GM12891 (cell line): ENCODE data around the gene GIPC1.

Experiments used
- DNase-seq: peaks from one replicate; pipeline ENCODE4 v3.0.0; 2011; ENCODE audit warnings: low spot score; ENCODE audit not compliant: insufficient read length
- FAIRE-seq: peaks from 2 replicates; lab custom pipeline; 2011; peaks lifted over from hg19 to GRCh38; lab: Jason Lieb, UNC
- PAX5 ChIP-seq: IDR thresholded peaks from 2 replicates; pipeline ENCODE4 v1.6.1; 2011; ENCODE audit warnings: low read length, moderate library complexity, mild to moderate bottlenecking; ENCODE audit not compliant: insufficient read depth, severe bottlenecking
- POLR2A ChIP-seq: IDR thresholded peaks from 2 replicates; pipeline ENCODE4 v1.6.1; 2011; ENCODE audit warnings: low read depth, low read length, control low read depth
- POLR2AphosphoS5 ChIP-seq: IDR thresholded peaks from 2 replicates; pipeline ENCODE4 v1.6.1; 2011; ENCODE audit warnings: low read depth, low read length, control low read depth
- POU2F2 ChIP-seq: IDR thresholded peaks from 2 replicates; pipeline ENCODE4 v1.6.1; 2011; ENCODE audit warnings: low read depth, mild to moderate bottlenecking, control low read depth, low read length, moderate library complexity
- SPI1 ChIP-seq: IDR thresholded peaks from 2 replicates; pipeline ENCODE4 v1.6.1; 2011; ENCODE audit warnings: low read depth, low read length, control low read depth
- TAF1 ChIP-seq: IDR thresholded peaks from 2 replicates; pipeline ENCODE4 v1.6.1; 2011; ENCODE audit warnings: low read depth, low read length, control low read depth

The GIPC1 gene

GRCh38 chr19:14477418-14478112, 18.4 kb downstream of the GIPC1 start:
- TF ChIP-seq POU2F2 = no peak
- no peak for TF ChIP-seq POLR2A
- TF ChIP-seq TAF1 = no peak
- TF ChIP-seq POLR2AphosphoS5 = no peak
- TF ChIP-seq PAX5 = no peak
- TF ChIP-seq SPI1 = no peak
- FAIRE-seq = no peak
- DNase-seq = no peak

GRCh38 chr19:14476673-14477401, 19.1 kb downstream of the GIPC1 start:
- DNase-seq (no peak), FAIRE-seq (no peak)
- TF ChIP-seq POLR2A = no peak
- no peak for TF ChIP-seq TAF1
- TF ChIP-seq PAX5 = no peak
- no peak for TF ChIP-seq POU2F2

GRCh38 chr19:14476327-14476672, 19.6 kb downstream of the GIPC1 start:
- TF ChIP-seq POLR2AphosphoS5 = no peak
- DNase-seq (no peak), FAIRE-seq (no peak)

GRCh38 chr19:14475251-14476073, 20.5 kb downstream of the GIPC1 start, which contains the start of gene PTGER1:
PTGER1 (minus strand) TSS chr19:14475354; CDS start chr19:14474320, 1,034 bp downstream.
- FAIRE-seq (no peak), DNase-seq (no peak)
- TF ChIP-seq TAF1 = no peak

- TF ChIP-seq POU2F2 (no peak), POLR2A (no peak), TAF1 (no peak), POLR2AphosphoS5 (no peak), SPI1 (no peak)
- no peak for FAIRE-seq
Observed at GRCh38 chr19:14474827-14475226, 21.1 kb downstream of the GIPC1 start.

GRCh38 chr19:14473978-14474578, 21.8 kb downstream of the GIPC1 start:
- DNase-seq (no peak), FAIRE-seq (no peak)
- no peak for TF ChIP-seq SPI1
- no peak for TF ChIP-seq PAX5
- TF ChIP-seq POU2F2 = no peak
- TF ChIP-seq TAF1 = no peak
- TF ChIP-seq POLR2AphosphoS5 = no peak
- no peak for TF ChIP-seq POLR2A

More at GRCh38 chr19:14474827-14475226, 21.1 kb downstream of the GIPC1 start:
- DNase-seq = no peak

- no peak for DNase-seq
- FAIRE-seq = peak; percentile 20
- TF ChIP-seq POLR2A (no peak), POLR2AphosphoS5 (no peak), POU2F2 (no peak), TAF1 (no peak), PAX5 (no peak), SPI1 (no peak)
Observed at GRCh38 chr19:14473073-14473977, 22.6 kb downstream of the GIPC1 start.

- peak; percentile 88 for FAIRE-seq
- DNase-seq = peak; percentile 96
- no peak for TF ChIP-seq POLR2A
- TF ChIP-seq PAX5 = no peak
- no peak for TF ChIP-seq TAF1
- no peak for TF ChIP-seq POLR2AphosphoS5
- TF ChIP-seq POU2F2 = 0 out of 2 replicates have a peak, but pooled peaks have one; percentile 21
- no peak for TF ChIP-seq SPI1
Observed at GRCh38 chr19:14472202-14472938, 23.6 kb downstream of the GIPC1 start.
